SK-N-SH treated with all-trans-retinoic acid at 6 μM for 48 hours (cell line): Measurements from ENCODE around the gene GPRC5A.

ENCODE experiments used
- ATAC-seq: fragments of 200-7000 bp; cut with Tn5 transposase; 3 replicates; pipeline ENCODE4 v1.9.1; 2020; ENCODE audit warnings: mild to moderate bottlenecking, moderate library complexity
- SNAI2 ChIP-seq: fragments of 250-450 bp; sonication (Bioruptor Pico); IDR thresholded peaks from 2 replicates; pipeline ENCODE4 v1.5.0; 2020; ENCODE audit warnings: mild to moderate bottlenecking, moderate library complexity
- ZFP30 ChIP-seq: fragments of 450-650 bp; formaldehyde crosslinking; IDR thresholded peaks from 2 replicates; pipeline ENCODE4 v1.5.0; 2022; ENCODE audit warnings: mild to moderate bottlenecking, moderate library complexity
- ZNF70 ChIP-seq: fragments of 450-650 bp; formaldehyde crosslinking; IDR thresholded peaks from 2 replicates; pipeline ENCODE4 v1.5.0; 2020; ENCODE audit warnings: mild to moderate bottlenecking, moderate library complexity
- TF ChIP-seq, protein P1 (sequence below): fragments of 250-450 bp; sonication (Bioruptor Pico); IDR thresholded peaks from 2 replicates; pipeline ENCODE4 v1.5.0; 2020; ENCODE audit warnings: mild to moderate bottlenecking, moderate library complexity
- TF ChIP-seq, protein P2 (sequence below): fragments of 250-450 bp; sonication (Bioruptor Pico); IDR thresholded peaks from 2 replicates; pipeline ENCODE4 v1.8.0; 2021; ENCODE audit warnings: low read depth, mild to moderate bottlenecking, moderate library complexity, borderline replicate concordance

GPRC5A gene

DNA sequence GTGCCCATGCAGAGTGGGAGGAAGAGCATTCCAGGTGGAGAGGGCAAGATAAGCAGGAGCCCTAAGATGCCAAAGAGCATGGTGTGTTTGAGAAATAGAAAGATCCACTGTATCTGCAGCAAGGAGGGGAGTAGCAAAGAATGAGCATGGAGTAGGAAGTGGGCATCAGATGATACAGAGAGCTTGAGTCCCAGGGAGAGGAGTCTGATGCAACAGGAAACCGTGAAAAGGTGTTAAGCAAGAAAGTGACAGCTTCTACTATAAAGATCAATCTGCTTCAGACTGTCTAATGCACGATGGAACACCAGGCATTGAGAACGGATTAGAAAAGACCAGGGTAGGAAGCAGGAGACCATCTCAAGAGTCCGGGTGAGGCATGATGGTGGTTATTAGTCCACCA is 72.9 kb downstream of the GPRC5A start:
- no peak for ATAC-seq
- TF ChIP-seq, protein P1, sequence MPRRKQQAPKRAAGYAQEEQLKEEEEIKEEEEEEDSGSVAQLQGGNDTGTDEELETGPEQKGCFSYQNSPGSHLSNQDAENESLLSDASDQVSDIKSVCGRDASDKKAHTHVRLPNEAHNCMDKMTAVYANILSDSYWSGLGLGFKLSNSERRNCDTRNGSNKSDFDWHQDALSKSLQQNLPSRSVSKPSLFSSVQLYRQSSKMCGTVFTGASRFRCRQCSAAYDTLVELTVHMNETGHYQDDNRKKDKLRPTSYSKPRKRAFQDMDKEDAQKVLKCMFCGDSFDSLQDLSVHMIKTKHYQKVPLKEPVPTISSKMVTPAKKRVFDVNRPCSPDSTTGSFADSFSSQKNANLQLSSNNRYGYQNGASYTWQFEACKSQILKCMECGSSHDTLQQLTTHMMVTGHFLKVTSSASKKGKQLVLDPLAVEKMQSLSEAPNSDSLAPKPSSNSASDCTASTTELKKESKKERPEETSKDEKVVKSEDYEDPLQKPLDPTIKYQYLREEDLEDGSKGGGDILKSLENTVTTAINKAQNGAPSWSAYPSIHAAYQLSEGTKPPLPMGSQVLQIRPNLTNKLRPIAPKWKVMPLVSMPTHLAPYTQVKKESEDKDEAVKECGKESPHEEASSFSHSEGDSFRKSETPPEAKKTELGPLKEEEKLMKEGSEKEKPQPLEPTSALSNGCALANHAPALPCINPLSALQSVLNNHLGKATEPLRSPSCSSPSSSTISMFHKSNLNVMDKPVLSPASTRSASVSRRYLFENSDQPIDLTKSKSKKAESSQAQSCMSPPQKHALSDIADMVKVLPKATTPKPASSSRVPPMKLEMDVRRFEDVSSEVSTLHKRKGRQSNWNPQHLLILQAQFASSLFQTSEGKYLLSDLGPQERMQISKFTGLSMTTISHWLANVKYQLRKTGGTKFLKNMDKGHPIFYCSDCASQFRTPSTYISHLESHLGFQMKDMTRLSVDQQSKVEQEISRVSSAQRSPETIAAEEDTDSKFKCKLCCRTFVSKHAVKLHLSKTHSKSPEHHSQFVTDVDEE (CRISPR knock-in tag), result no peak
- TF ChIP-seq, protein P2, sequence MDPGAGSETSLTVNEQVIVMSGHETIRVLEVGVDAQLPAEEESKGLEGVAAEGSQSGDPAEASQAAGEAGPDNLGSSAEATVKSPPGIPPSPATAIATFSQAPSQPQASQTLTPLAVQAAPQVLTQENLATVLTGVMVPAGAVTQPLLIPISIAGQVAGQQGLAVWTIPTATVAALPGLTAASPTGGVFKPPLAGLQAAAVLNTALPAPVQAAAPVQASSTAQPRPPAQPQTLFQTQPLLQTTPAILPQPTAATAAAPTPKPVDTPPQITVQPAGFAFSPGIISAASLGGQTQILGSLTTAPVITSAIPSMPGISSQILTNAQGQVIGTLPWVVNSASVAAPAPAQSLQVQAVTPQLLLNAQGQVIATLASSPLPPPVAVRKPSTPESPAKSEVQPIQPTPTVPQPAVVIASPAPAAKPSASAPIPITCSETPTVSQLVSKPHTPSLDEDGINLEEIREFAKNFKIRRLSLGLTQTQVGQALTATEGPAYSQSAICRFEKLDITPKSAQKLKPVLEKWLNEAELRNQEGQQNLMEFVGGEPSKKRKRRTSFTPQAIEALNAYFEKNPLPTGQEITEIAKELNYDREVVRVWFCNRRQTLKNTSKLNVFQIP, result no peak
- TF ChIP-seq, all 23 proteins: peak for 0

DNA sequence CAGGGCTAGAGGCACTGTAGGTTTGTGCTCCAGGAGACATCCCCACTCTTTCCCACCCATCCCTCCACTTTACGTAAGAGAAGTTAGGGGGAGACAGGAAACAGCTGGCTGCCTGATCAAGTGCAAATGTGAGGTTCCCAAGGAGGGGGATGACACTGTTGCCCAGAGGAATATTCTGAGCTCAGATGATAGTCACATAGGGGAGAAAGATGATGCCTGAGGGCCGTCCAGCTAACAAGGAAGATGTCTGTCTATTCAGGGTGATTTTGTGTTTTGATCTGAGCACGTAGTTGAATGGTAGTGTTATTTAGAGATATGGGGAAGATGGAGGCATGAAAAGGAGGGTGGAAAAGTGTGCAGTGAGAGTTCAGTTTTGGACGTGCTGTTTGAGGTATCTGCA is 74.5 kb downstream of the GPRC5A start:
- no peak for ATAC-seq
- no peak for TF ChIP-seq ZFP30 (CRISPR knock-in tag)
- no peak for TF ChIP-seq SNAI2 (CRISPR knock-in tag)
- no peak for TF ChIP-seq ZNF70 (CRISPR knock-in tag)
